NB4 (cell line): Measurements from ENCODE around the gene DLG4.

ENCODE experiments used
- DNase-seq: peaks from one replicate; pipeline ENCODE4 v3.0.0; 2010; ENCODE audit warnings: low read depth
- H3K4me3 ChIP-seq: one replicate; pipeline ENCODE4 v1.5.1; 2011; ENCODE audit warnings: mild to moderate bottlenecking, low read depth, low read length, moderate library complexity
- MYC ChIP-seq: IDR thresholded peaks from 2 replicates; pipeline ENCODE4 v1.6.1; 2011; ENCODE audit warnings: low read depth, low read length
- POLR2A ChIP-seq: IDR thresholded peaks from 2 replicates; pipeline ENCODE4 v1.6.1; 2011; ENCODE audit warnings: mild to moderate bottlenecking; ENCODE audit not compliant: insufficient read length; ENCODE audit errors: extremely low read depth
- TF ChIP-seq, protein P1 (sequence below): IDR thresholded peaks from one replicate; pipeline ENCODE4 v1.5.1; 2012; ENCODE audit warnings: low read depth, low read length
- TF ChIP-seq, protein P2 (sequence below): IDR thresholded peaks from 2 replicates; pipeline ENCODE4 v1.6.1; 2011; ENCODE audit warnings: low read depth, low read length

DLG4 gene

DNA sequence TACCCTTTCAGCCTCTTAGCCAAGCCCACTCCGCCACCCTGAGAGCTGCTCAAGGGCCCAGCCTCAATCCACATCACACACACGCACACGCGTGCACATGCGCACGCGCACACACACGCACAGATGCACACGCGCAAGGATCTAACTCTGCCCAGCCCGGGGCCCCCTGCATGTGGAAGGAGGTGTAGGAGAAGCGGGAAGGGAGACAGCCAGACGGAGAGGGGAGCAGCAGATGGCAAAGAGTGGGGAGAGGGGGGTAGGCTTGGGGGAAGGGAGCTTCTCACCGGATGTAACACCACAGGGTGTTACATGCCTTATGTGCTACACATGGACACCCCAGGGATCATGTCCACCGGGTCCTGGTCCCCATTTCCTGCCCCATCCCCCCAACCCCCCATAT, 15.3 kb downstream of the DLG4 start:
- H3K4me3 ChIP-seq = no peak overlapping the region
- DNase-seq = no peak

DNA sequence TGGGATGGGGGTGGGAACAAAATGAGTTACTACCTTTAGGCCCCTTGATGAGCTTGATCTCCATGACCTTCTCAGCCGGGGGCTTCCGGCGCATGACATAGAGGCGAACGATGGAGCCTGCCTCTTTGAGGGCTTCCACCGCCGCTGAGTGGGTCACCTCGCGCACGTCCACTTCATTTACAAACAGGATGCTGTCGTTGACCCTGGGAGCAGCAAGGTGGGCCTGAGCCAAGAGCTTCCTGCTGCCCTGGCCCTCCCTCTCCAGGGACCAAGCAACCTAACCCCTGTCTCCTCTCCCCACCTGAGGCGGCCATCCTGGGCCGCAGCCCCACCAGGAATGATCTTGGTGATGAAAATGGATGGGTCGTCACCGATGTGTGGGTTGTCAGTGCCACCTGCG, 16.2 kb downstream of the DLG4 start:
- TF ChIP-seq, protein P1, sequence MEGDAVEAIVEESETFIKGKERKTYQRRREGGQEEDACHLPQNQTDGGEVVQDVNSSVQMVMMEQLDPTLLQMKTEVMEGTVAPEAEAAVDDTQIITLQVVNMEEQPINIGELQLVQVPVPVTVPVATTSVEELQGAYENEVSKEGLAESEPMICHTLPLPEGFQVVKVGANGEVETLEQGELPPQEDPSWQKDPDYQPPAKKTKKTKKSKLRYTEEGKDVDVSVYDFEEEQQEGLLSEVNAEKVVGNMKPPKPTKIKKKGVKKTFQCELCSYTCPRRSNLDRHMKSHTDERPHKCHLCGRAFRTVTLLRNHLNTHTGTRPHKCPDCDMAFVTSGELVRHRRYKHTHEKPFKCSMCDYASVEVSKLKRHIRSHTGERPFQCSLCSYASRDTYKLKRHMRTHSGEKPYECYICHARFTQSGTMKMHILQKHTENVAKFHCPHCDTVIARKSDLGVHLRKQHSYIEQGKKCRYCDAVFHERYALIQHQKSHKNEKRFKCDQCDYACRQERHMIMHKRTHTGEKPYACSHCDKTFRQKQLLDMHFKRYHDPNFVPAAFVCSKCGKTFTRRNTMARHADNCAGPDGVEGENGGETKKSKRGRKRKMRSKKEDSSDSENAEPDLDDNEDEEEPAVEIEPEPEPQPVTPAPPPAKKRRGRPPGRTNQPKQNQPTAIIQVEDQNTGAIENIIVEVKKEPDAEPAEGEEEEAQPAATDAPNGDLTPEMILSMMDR = no peak
- no peak for TF ChIP-seq MYC
- TF ChIP-seq, protein P2, sequence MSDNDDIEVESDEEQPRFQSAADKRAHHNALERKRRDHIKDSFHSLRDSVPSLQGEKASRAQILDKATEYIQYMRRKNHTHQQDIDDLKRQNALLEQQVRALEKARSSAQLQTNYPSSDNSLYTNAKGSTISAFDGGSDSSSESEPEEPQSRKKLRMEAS = no peak
- no peak for TF ChIP-seq POLR2A
- DNase-seq = no peak
- H3K4me3 ChIP-seq = no peak overlapping the region

More for the DNA sequence above, 15.3 kb downstream of the DLG4 start:
- TF ChIP-seq POLR2A (no peak), MYC (no peak)
- TF ChIP-seq, protein P1 = no peak
- TF ChIP-seq, protein P2 = no peak

DNA sequence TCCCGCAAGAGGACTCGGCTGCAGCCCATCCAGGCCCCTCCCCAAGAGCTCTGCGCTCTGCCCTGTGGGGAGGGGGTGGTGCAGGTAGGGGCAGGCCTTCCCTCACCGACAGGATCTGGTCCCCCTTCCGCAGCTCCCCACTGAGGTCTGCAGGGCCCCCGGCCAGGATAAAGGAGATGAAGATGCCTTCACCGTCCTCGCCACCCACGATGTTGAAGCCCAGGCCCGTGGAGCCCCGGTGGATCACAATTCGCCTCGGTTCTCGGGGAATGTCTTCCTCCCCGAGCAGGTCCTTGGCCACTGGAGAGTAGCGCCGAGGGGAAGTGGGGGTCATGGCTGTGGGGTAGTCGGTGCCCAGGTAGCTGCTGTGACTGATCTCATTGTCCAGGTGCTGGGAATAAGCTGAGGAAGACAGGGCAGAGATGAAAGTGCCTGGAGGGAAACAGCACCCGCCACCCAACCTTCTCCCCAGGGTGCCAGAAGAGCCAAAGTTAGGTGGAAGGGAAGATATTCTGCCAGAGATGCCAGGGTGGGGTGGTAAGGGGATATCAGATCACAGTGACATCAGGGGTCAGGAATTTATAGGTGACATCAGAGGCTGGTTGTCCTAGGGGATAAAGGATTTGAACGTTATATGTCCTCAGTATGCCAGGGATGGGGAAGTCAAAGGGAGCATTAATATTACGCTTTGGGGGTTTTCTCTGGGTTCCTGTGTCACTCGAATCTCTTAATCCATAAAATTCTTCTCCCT, 22.8 kb downstream of the DLG4 start:
- TF ChIP-seq, protein P2 = no peak
- DNase-seq = no peak
- no peak overlapping the region for H3K4me3 ChIP-seq

DNA sequence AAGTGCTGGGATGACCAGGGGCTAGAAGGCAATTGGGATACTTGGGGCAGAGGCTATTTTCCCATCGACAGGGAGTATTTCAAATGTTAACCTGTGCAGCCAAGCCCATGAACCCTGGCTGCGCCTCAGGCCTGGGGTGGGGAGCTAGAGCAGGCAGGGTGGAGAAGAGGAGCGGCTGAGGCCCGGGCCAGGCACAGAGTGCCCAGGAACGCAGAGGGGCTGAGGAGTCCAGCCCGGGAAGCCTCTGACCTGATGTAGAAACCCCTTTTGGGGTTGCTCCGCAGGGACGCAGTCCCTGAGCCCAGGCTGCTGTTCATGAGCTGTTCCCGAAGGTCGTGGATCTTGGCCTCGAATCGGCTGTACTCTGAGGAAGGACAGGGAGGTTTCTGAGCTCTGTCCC, 23.7 kb downstream of the DLG4 start:
- H3K4me3 ChIP-seq = no peak overlapping the region
- no peak for DNase-seq
- TF ChIP-seq, protein P1 = no peak
- TF ChIP-seq POLR2A = no peak
- TF ChIP-seq MYC = no peak
- TF ChIP-seq, protein P2 = no peak

DNA sequence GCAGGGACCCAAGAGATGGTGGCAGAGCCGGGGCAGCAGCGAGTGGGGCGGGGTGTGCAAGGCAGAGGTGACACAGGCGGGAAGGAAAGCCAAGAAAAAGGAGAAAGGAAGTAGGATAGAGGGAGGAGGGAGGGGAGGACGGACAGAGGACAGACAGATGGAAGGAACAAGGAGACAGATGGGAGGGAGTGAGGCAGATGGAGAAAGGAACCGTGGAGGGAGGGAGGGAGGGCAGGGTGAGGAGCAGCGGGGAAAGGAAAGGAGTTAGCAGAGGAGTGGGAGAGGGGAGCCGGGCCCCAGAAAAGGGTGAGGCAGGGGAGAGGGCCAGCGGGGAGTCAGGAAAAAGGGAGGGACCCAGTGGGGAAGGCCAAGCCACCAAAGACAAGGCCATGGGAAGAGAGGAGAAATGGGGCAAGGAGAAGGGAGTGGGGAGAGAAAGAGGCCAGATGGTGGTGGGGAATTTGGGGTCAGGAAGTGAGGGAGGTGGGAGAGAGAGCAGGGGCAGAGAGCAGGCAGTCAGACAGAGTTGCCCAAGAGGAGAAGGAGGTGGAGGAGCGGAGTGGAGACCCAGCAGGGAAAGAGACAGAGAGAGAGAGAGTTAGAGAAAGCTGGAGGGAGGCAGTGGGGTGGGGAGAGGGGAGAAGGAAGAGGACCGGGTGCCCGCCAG, 27.2 kb downstream of the DLG4 start:
- no peak for DNase-seq
- no peak overlapping the region for H3K4me3 ChIP-seq
- TF ChIP-seq, protein P2 = no peak
- TF ChIP-seq POLR2A = no peak
- TF ChIP-seq, protein P1 = no peak
- no peak for TF ChIP-seq MYC

DNA sequence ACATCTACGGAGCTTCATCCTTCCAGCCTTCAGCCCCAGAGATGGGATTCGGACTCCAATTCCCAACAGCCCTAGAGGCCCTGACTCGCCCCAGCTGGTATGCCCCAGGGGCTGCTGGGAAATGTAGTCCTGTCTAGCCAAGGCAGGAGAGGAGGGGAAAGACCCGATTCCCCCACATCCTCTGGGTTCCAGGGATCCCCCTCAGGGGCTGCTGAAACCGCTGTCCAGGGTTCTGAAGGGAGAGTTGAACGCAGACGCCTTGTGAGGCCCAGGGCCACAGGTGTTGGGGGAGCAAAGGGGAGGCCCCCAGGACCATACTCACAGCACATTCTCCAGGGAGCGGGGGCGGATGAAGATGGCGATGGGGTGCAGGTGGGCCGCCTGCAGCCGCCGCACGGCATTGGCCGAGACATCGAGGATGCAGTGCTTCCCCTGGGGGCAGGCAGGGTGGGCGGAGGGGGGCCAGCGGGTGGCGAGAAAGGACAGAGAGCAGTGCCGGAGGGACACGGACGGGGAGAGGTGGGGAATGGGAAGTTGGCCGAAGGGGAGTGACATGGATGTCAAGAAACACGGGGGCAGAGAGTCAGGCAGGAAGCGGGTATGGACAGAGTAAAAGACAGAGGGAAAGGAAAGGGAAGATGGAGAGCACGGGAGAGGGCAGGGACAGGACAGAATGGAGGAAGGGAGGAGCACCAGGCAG, 27.9 kb downstream of the DLG4 start:
- peak; percentile 35 for DNase-seq
- TF ChIP-seq, protein P2 = no peak
- TF ChIP-seq POLR2A (no peak), MYC (no peak)
- TF ChIP-seq, protein P1 = no peak
- no peak overlapping the region for H3K4me3 ChIP-seq
